Measurements from ENCODE around the gene COMMD1.

GRCh38 chr2:61952288-61952687 is 46.8 kb downstream of the COMMD1 start:
- TF ChIP-seq POLR2A (IDR thresholded peaks at IDR 0.05) (no peak), CTCF (IDR thresholded peaks at IDR 0.05) (no peak), POLR2AphosphoS5 (IDR thresholded peaks at IDR 0.05; ENCODE audit: insufficient read depth in 1 of 2, low read depth in 1 of 2) (no peak)

All from vagina (tissue), 2 donors.